Activated CD4-positive, alpha-beta T cell treated with anti-CD3 and anti-CD28 coated beads, Interleukin-10, Interleukin-2, amounts not matched to agents 100 ng/mL and 50 ng/mL, durations not matched to agents 16 hours and 8 hours (primary cell): ENCODE data around the gene C9orf50.
"Not testable (repeated sequence)": the region's sequence is repeated elsewhere in the genome, so short reads cannot be mapped to it uniquely, and the experiment has no call there.

Source experiments
- DNase-seq: peaks from one replicate; pipeline ENCODE4 v3.0.0-alpha.2; 2020

The C9orf50 gene

GRCh38 chr9:129609486-129610212 is 11.3 kb downstream of the C9orf50 start:
- peak; percentile 35 for DNase-seq

- no peak for DNase-seq
These were observed 12.1 kb downstream of the C9orf50 start for GRCh38 chr9:129608561-129609481.

GRCh38 chr9:129607027-129607387 is 13.9 kb downstream of the C9orf50 start:
- no peak for DNase-seq

DNA sequence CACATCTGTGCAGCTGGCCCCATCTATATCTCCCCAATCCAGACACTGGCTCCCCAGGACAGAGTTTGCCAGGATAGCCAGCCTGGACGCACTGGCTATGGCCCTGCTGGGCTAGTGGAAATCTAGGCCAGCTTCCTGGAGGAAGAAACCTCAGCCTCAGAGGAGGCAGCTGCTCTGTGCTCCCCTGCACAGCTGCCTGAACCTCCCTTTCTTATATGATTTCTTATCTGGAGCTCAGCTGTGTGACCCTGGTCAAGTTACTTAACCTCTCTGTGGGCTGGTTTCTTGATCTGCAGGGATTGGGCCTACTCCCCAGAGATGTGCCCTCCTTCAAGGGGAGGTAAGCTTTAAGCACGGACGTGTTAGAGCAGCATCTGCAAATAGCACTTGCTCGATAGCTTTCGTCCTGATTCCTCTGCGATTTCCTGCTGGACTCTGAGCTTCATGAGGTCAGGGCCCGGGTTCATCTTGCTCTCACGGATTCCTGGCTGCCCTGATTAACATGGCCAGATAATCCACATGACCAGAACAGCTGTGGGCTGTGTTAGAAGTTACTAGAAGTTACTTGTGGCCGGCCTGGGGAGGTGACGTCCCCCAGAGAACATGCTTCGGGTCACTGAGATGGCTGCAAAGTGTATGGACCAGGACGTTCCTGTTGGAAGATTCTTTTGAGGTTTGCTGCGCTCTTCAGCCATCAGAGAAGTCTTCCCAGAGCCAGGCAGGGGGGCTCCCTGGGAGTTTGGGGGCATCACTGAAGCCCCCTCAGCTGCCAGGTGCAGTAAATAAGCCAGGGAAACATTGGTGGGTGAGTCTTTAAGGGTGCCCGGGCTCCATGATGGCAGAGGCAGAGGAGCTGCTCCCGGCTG is 14.5 kb downstream of the C9orf50 start:
- no peak for DNase-seq

DNA sequence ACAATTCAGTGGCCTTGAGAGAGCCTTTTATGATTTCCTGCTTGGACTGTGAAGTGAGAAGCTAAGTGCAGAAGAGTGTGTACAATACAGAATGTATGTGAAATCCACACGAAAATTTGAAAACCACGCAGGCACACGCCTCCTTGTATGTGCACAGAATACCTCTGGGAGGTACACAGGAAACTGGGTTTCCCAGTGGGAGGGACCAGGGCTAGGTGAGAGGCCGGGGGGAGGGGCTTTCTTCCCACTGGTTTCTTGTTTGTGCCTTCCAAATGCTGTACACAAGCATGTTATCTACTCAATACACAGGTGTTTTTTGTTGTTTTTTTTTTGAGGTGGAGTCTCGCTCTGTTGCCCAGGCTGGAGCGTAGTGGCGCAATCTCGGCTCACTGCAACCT is 16.1 kb downstream of the C9orf50 start:
- DNase-seq = no peak

- no peak for DNase-seq
These were observed 16.7 kb downstream of the C9orf50 start for GRCh38 chr9:129604056-129604765.

DNA sequence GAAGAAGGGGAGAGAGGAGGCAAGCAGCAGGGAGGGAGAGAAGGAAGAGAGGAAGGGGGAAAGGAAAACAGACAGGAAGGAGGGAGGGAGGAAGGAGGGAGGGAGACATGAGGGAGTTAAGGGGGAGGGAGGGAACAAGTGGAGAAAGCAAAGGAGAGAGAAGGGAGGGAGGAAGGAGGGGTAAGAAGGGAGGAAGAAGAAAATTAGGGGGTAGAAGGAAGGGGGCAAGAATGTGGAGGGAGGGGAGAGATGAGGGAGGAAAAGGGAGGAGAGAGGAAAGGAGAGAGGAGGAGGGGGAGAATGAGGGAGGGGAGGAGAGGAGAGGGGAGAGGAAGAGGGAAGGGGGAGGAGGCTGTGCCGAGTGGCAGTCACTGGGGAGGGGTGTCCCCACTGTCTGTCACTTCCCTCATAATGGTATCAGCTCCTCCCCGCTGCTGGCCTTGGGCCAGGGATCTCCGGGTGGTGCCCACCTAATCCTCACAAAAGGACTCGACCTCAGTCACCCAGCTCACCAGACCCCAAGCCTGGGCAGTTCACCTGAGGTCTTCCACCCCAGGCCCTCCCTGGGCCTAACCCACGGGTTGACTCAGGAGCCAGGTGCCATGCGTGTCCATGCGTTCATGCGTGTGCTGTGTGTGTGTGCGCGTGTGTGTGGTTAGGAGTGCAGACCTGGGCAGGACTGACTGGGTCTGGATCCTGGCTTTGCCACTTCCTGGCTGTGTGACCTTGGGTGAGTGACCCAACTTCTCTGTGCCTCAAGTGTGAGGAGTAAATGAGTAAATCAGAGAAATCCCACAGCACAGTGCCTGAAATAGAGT is 18.1 kb downstream of the C9orf50 start:
- peak; percentile 33 for DNase-seq

GRCh38 chr9:129601082-129601674 is 19.7 kb downstream of the C9orf50 start:
- no peak for DNase-seq

GRCh38 chr9:129598089-129598596 is 22.8 kb downstream of the C9orf50 start:
- no peak for DNase-seq

DNA sequence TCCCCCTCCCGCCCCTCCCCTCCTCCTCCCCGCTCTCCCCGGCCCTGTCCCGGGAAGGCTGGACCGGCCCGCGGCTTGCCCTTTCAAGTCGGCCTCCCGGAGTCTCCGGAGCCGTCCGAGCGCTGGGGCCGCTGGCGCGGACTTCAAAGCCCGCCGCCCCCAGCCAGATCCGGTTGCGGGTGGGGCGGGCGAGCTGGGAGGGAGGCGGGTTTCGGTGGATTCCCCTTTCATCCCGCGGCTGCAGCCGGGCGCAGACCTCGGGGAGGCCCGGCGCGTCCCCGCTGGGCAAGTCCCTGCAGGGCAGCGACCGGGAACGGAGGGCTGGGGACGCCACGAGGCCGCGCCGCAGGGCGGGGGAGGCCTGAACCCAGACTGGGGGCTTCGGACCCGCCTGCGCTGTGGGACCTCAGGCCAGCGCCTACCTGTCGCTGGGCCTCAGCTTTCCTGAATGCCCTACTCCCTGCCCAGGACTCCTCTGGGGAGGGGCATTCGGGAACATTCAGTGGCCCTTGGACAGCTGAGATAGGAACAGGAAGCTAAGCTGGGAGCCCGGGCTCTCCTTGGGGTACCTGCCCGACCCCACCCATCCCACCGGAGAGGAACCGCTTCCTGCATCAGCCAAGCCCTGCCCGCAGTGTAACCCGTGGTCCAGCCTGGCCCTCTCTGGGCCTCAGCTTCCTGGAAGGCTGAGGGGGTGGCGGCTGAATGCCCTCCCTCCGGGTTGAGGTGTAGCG is 23.4 kb downstream of the C9orf50 start:
- no peak for DNase-seq

DNA sequence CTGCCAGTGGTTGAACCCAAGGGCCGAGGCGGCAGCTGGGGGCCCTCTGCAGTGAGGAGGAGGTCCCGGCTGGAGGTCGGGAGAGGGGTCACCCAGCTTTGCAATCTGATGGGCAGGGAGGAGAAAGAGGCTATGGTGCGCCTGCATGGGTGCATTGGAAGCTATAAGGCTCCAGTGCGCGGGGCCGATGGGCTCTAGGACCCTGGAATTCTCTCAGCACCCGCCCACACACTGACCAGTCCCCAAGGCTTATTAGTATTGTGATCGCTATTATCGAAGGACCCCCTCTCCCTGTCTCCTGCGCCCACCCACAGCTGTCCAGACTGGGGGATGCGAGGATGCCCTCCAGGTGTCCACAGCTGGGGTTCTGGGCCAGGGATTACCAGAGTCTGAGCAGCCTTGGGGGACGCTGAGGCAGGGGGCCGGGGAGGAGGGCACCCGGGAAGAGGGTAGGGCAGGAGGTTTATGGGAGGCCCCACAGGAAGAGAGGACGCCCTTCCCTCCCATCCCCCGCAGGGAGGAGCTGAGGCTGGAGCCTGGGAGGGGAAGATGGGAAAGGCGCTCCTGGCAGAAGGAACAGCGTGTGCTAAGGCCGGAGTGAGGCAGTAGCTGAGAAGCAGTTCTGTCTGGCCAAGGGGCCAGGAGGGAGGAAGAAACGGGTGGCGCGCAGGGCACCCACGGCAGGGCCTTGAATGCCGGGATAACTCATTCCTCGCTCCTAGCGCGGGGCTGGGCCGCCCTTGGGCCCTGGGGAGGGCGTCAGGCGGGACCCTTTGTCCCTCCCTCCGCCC is 24.2 kb downstream of the C9orf50 start:
- DNase-seq = no peak

- DNase-seq = no peak
These were observed 24.9 kb downstream of the C9orf50 start for GRCh38 chr9:129595903-129596540.

- no peak for DNase-seq
These were observed 25.6 kb downstream of the C9orf50 start for GRCh38 chr9:129595311-129595741.

- DNase-seq = no peak
These were observed 26.3 kb downstream of the C9orf50 start for GRCh38 chr9:129594632-129595031.

GRCh38 chr9:129592790-129593189 is 28.1 kb downstream of the C9orf50 start:
- not testable (repeated sequence) for DNase-seq

GRCh38 chr9:129591916-129592315 is 29.0 kb downstream of the C9orf50 start:
- no peak for DNase-seq

- no peak for DNase-seq
These were observed 30.4 kb downstream of the C9orf50 start for GRCh38 chr9:129590466-129590865.

- DNase-seq = no peak
These were observed 33.2 kb downstream of the C9orf50 start for GRCh38 chr9:129587487-129588262.
